ENCODE data around the gene PLPPR5. TPM values are rescaled to one million over a fixed set of nuclear protein-coding genes. Genes with fewer than 3 reads are reported as not detected.

PLPPR5 gene
- total and polyA plus RNA-seq, 10 of the 15 experiments (the other 5 are each of a cell fraction or from before 2014, with no cell fraction given): under 0.01 to 0.11 (median 0.02) TPM; not detected in 7

DNA sequence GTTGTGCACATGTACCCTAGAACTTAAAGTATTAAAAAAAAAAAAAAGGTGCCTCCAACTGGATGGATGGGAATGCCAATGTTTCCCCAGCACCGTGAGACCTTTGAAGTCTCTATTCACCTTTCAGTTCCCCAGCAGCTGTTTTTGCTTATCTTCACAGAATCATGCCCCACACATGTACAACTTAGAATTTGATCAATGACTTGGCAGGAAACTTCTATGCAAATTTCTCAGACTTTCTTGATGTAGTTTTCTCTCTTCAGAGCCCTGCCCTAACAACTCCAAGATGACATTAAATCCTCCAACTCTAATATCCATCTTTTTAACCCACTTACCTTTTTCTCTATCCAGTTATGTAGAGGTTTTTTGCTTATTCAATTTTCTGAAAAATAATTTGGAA, 144.3 kb downstream of the PLPPR5 start:
- no peaks in the 10 kb centered on the region for H3K9me3 ChIP-seq (replicated peaks; ENCODE audit: control insufficient read depth, insufficient read depth, low read length)
- DNase-seq (ENCODE audit: low read depth, low spot score) (no peak), ATAC-seq (no peak), FAIRE-seq (no peak)
- H3K4me3 ChIP-seq: no peak overlapping the region
- ChIA-PET POLR2A (no interaction called here), CTCF (no interaction called here), SMC1A (ENCODE audit: uncharacterized antibody, unreplicated experiment) (no interaction called here), RAD21 (ENCODE audit: unreplicated experiment) (no interaction called here)
- 0% methylated on average over 1 of the region's 1 CpG for WGBS (ENCODE audit: insufficient coverage, insufficient replicate concordance, low lambda C conversion rate, missing lambda C conversion rate)
- no peaks in the 10 kb centered on the region for H3K36me3 ChIP-seq (ENCODE audit: control insufficient read depth in 2 of 2, insufficient read depth in 2 of 2, low read length in 1 of 2)
- TF ChIP-seq, protein P1, sequence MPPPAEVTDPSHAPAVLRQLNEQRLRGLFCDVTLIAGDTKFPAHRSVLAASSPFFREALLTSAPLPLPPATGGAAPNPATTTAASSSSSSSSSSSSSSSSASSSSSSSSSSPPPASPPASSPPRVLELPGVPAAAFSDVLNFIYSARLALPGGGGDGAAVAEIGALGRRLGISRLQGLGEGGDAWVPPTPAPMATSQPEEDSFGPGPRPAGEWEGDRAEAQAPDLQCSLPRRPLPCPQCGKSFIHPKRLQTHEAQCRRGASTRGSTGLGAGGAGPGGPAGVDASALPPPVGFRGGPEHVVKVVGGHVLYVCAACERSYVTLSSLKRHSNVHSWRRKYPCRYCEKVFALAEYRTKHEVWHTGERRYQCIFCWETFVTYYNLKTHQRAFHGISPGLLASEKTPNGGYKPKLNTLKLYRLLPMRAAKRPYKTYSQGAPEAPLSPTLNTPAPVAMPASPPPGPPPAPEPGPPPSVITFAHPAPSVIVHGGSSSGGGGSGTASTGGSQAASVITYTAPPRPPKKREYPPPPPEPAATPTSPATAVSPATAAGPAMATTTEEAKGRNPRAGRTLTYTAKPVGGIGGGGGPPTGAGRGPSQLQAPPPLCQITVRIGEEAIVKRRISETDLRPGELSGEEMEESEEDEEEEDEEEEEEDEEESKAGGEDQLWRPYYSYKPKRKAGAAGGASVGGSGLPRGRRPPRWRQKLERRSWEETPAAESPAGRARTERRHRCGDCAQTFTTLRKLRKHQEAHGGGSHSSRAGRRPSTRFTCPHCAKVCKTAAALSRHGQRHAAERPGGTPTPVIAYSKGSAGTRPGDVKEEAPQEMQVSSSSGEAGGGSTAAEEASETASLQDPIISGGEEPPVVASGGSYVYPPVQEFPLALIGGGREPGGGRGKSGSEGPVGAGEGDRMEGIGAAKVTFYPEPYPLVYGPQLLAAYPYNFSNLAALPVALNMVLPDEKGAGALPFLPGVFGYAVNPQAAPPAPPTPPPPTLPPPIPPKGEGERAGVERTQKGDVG (CRISPR knock-in tag; IDR thresholded peaks at IDR 0.05): no peak
- TF ChIP-seq CBX5 (IDR thresholded peaks at IDR 0.05; ENCODE audit: low read depth) (no peak), SP1 (IDR thresholded peaks at IDR 0.05; ENCODE audit: low read depth, low read length) (no peak), GABPA (IDR thresholded peaks at IDR 0.05; ENCODE audit: low read depth) (no peak), DPF2 (IDR thresholded peaks at IDR 0.05) (no peak), JUNB (IDR thresholded peaks at IDR 0.05) (no peak)
- TF ChIP-seq, protein P2, sequence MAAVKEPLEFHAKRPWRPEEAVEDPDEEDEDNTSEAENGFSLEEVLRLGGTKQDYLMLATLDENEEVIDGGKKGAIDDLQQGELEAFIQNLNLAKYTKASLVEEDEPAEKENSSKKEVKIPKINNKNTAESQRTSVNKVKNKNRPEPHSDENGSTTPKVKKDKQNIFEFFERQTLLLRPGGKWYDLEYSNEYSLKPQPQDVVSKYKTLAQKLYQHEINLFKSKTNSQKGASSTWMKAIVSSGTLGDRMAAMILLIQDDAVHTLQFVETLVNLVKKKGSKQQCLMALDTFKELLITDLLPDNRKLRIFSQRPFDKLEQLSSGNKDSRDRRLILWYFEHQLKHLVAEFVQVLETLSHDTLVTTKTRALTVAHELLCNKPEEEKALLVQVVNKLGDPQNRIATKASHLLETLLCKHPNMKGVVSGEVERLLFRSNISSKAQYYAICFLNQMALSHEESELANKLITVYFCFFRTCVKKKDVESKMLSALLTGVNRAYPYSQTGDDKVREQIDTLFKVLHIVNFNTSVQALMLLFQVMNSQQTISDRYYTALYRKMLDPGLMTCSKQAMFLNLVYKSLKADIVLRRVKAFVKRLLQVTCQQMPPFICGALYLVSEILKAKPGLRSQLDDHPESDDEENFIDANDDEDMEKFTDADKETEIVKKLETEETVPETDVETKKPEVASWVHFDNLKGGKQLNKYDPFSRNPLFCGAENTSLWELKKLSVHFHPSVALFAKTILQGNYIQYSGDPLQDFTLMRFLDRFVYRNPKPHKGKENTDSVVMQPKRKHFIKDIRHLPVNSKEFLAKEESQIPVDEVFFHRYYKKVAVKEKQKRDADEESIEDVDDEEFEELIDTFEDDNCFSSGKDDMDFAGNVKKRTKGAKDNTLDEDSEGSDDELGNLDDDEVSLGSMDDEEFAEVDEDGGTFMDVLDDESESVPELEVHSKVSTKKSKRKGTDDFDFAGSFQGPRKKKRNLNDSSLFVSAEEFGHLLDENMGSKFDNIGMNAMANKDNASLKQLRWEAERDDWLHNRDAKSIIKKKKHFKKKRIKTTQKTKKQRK (IDR thresholded peaks at IDR 0.05; ENCODE audit: low read depth, low read length): no peak
- TF ChIP-seq, protein P3, sequence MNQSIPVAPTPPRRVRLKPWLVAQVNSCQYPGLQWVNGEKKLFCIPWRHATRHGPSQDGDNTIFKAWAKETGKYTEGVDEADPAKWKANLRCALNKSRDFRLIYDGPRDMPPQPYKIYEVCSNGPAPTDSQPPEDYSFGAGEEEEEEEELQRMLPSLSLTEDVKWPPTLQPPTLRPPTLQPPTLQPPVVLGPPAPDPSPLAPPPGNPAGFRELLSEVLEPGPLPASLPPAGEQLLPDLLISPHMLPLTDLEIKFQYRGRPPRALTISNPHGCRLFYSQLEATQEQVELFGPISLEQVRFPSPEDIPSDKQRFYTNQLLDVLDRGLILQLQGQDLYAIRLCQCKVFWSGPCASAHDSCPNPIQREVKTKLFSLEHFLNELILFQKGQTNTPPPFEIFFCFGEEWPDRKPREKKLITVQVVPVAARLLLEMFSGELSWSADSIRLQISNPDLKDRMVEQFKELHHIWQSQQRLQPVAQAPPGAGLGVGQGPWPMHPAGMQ (IDR thresholded peaks at IDR 0.05; ENCODE audit: borderline replicate concordance): no peak
- no TSS peak for BruUV-seq (replicated peaks)
- no peak overlapping the region for H3K9ac ChIP-seq (ENCODE audit: control insufficient read depth, insufficient read depth, low read length)
- in situ Hi-C loops (cut with MboI): no loop called here
- H2AFZ ChIP-seq (ENCODE audit: control insufficient read depth, low read depth, low read length): no peak overlapping the region
- no peaks in the 10 kb centered on the region for H3K27me3 ChIP-seq (replicated peaks in 1 of 2; ENCODE audit: control insufficient read depth in 2 of 2, insufficient read depth in 2 of 2, low read length in 1 of 2)
- no peaks in the 10 kb centered on the region for H4K20me1 ChIP-seq (ENCODE audit: control insufficient read depth, insufficient read depth)
- no peaks in the 10 kb centered on the region for H3K79me2 ChIP-seq (ENCODE audit: control insufficient read depth, insufficient read depth, low read length)
- H3K4me2 ChIP-seq (ENCODE audit: control insufficient read depth, insufficient read depth): no peak overlapping the region
- no peak overlapping the region for H3K27ac ChIP-seq (ENCODE audit: control insufficient read depth, insufficient read depth)
- intact Hi-C loops (cut with micrococcal nuclease; ENCODE audit: unreplicated experiment): no loop called here
- H3K4me1 ChIP-seq (ENCODE audit: control insufficient read depth, insufficient read depth, low read length): no peaks in the 10 kb centered on the region

Data from GM12878 (cell line).